ENCODE measurements around the gene MGMT.

MGMT gene

GRCh38 chr10:129755621-129756020 is 288.6 kb downstream of the MGMT start:
- Mint-ChIP-seq H3K4me3 (no peak overlapping the region), H3K27ac (no peak overlapping the region), H3K9me3 (peaks cover 17% of the 10 kb centered on the region), H3K36me3 (peaks cover under 1% of the 10 kb centered on the region), H3K4me1 (no peaks in the 10 kb centered on the region)
- no peak for ATAC-seq
- DNase-seq (ENCODE audit: low spot score in 2 of 2) = peak in 1 of 2 donors; percentile 13

GRCh38 chr10:129756912-129757901 is 290.2 kb downstream of the MGMT start:
- no peak for ATAC-seq

GRCh38 chr10:129758207-129759021 is 291.4 kb downstream of the MGMT start:
- Mint-ChIP-seq H3K36me3 (peaks cover 11% of the 10 kb centered on the region), H3K9me3 (peaks cover under 1% of the 10 kb centered on the region), H3K4me3 (no peak overlapping the region), H3K27ac (no peak overlapping the region), H3K4me1 (no peaks in the 10 kb centered on the region)
- no peak for ATAC-seq
- DNase-seq (ENCODE audit: low spot score in 2 of 2) = peak in 1 of 2 donors; percentile 29

More at GRCh38 chr10:129756912-129757901, 290.2 kb downstream of the MGMT start:
- Mint-ChIP-seq H3K4me3 (no peak overlapping the region), H3K36me3 (peaks cover 7% of the 10 kb centered on the region), H3K27ac (no peak overlapping the region), H3K9me3 (peaks cover 7% of the 10 kb centered on the region), H3K4me1 (no peaks in the 10 kb centered on the region)
- peak in 1 of 2 donors; percentile 29 for DNase-seq (ENCODE audit: low spot score in 2 of 2)

- peak in 1 of 2 donors; percentile 13 for DNase-seq (ENCODE audit: low spot score in 2 of 2)
- peaks cover under 1% of the 10 kb centered on the region for H3K9me3 Mint-ChIP-seq
- H3K4me3 Mint-ChIP-seq = no peak overlapping the region
- H3K4me1 Mint-ChIP-seq = no peaks in the 10 kb centered on the region
- no peak overlapping the region for H3K27ac Mint-ChIP-seq
- no peak for ATAC-seq
- peaks cover 11% of the 10 kb centered on the region for H3K36me3 Mint-ChIP-seq
Measured at GRCh38 chr10:129759214-129760002, 292.4 kb downstream of the MGMT start.

GRCh38 chr10:129760003-129760315 is 292.9 kb downstream of the MGMT start:
- no peak overlapping the region for H3K27ac Mint-ChIP-seq
- ATAC-seq = no peak
- peak in 1 of 2 donors; percentile 8 for DNase-seq (ENCODE audit: low spot score in 2 of 2)
- H3K36me3 Mint-ChIP-seq = peaks cover 11% of the 10 kb centered on the region
- H3K4me1 Mint-ChIP-seq = no peaks in the 10 kb centered on the region
- H3K9me3 Mint-ChIP-seq = peaks cover 2% of the 10 kb centered on the region
- H3K4me3 Mint-ChIP-seq = no peak overlapping the region

GRCh38 chr10:129760416-129760815 is 293.4 kb downstream of the MGMT start:
- DNase-seq (ENCODE audit: low spot score in 2 of 2) (peak in 1 of 2 donors; percentile 2), ATAC-seq (no peak)
- H3K4me1 Mint-ChIP-seq = no peaks in the 10 kb centered on the region
- peaks cover 11% of the 10 kb centered on the region for H3K36me3 Mint-ChIP-seq
- no peak overlapping the region for H3K4me3 Mint-ChIP-seq
- H3K27ac Mint-ChIP-seq = no peak overlapping the region
- peaks cover 2% of the 10 kb centered on the region for H3K9me3 Mint-ChIP-seq

GRCh38 chr10:129761197-129761972 is 294.3 kb downstream of the MGMT start:
- Mint-ChIP-seq H3K4me1 (no peaks in the 10 kb centered on the region), H3K27ac (no peak overlapping the region), H3K4me3 (no peak overlapping the region), H3K36me3 (peaks cover 11% of the 10 kb centered on the region), H3K9me3 (peaks cover 4% of the 10 kb centered on the region)
- no peak for ATAC-seq
- peak in 1 of 2 donors; percentile 20 for DNase-seq (ENCODE audit: low spot score in 2 of 2)

GRCh38 chr10:129761981-129762956 is 295.2 kb downstream of the MGMT start:
- H3K27ac Mint-ChIP-seq = no peak overlapping the region
- DNase-seq (ENCODE audit: low spot score in 2 of 2) (peak in 1 of 2 donors; percentile 18), ATAC-seq (no peak)
- no peaks in the 10 kb centered on the region for H3K4me1 Mint-ChIP-seq
- H3K36me3 Mint-ChIP-seq = peaks cover 11% of the 10 kb centered on the region
- peaks cover 4% of the 10 kb centered on the region for H3K9me3 Mint-ChIP-seq
- no peak overlapping the region for H3K4me3 Mint-ChIP-seq

- ATAC-seq (no peak), DNase-seq (ENCODE audit: low spot score in 2 of 2) (peak in 1 of 2 donors; percentile 26)
- Mint-ChIP-seq H3K36me3 (peaks cover 11% of the 10 kb centered on the region), H3K27ac (no peak overlapping the region), H3K4me3 (no peak overlapping the region), H3K4me1 (no peaks in the 10 kb centered on the region), H3K9me3 (peaks cover 4% of the 10 kb centered on the region)
Measured at GRCh38 chr10:129764011-129764900, 297.2 kb downstream of the MGMT start.

GRCh38 chr10:129764901-129765663 is 298.0 kb downstream of the MGMT start:
- Mint-ChIP-seq H3K27ac (no peak overlapping the region), H3K36me3 (peaks cover 11% of the 10 kb centered on the region), H3K4me3 (no peak overlapping the region), H3K9me3 (peaks cover 4% of the 10 kb centered on the region), H3K4me1 (no peaks in the 10 kb centered on the region)
- no peak for ATAC-seq
- DNase-seq (ENCODE audit: low spot score in 2 of 2) = peak in 1 of 2 donors; percentile 26

- Mint-ChIP-seq H3K4me1 (no peaks in the 10 kb centered on the region), H3K9me3 (peaks cover 4% of the 10 kb centered on the region), H3K4me3 (no peak overlapping the region), H3K36me3 (peaks cover 8% of the 10 kb centered on the region), H3K27ac (no peak overlapping the region)
- DNase-seq (ENCODE audit: low spot score in 2 of 2) = peak in 1 of 2 donors; percentile 23
- no peak for ATAC-seq
Measured at GRCh38 chr10:129765664-129766550, 298.9 kb downstream of the MGMT start.

Measured in stimulated activated effector memory CD8-positive, alpha-beta T cell treated with anti-CD3 and anti-CD28 coated beads, Interleukin-12 subunit alpha, Interleukin-12 subunit beta, amount 100 ng/mL, for 72 hours (primary cell).